ENCODE data around the gene IYD.

IYD gene

GRCh38 chr6:150334790-150335783 is 33.7 kb upstream of the IYD start:
- Histone ChIP-seq H3K9me3 (ENCODE audit: control insufficient read depth, low read length) (no peaks in the 10 kb centered on the region), H3K9ac (ENCODE audit: low read length) (no peak overlapping the region), H3K36me3 (ENCODE audit: control insufficient read depth, insufficient read depth, low read length) (no peaks in the 10 kb centered on the region), H3K4me3 (ENCODE audit: low read length) (no peak overlapping the region), H3K4me1 (ENCODE audit: control insufficient read depth, insufficient read depth, low read length) (peaks cover 15% of the 10 kb centered on the region), H3K27me3 (ENCODE audit: control insufficient read depth, insufficient read depth, low read length) (no peaks in the 10 kb centered on the region)

DNA sequence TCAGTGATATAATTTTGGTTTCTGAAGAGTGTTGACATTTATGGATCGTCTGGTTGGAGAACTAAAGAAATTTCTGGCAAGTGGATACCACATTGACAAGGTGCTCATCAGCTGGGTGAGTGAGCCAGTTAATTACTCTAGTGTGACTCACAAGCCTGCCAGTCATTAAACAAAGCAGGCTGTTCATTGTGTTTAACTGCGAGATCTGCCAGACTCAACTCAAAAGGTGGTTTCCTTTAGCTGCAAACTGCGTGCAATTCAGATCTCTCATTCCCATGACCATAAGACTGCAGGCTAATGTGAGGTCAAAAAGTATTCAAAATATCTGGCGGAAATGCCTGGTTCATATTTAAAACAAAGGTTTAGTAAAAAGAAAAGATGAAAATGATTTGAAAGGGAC is 32.5 kb upstream of the IYD start:
- Histone ChIP-seq H3K9me3 (ENCODE audit: control insufficient read depth, low read length) (no peaks in the 10 kb centered on the region), H3K27me3 (ENCODE audit: control insufficient read depth, insufficient read depth, low read length) (no peaks in the 10 kb centered on the region), H3K4me3 (ENCODE audit: low read length) (no peak overlapping the region), H3K4me1 (ENCODE audit: control insufficient read depth, insufficient read depth, low read length) (peaks cover 15% of the 10 kb centered on the region), H3K9ac (ENCODE audit: low read length) (no peak overlapping the region), H3K36me3 (ENCODE audit: control insufficient read depth, insufficient read depth, low read length) (no peaks in the 10 kb centered on the region)

- H3K27me3 ChIP-seq (ENCODE audit: control insufficient read depth, insufficient read depth, low read length) = no peaks in the 10 kb centered on the region
- no peaks in the 10 kb centered on the region for H3K36me3 ChIP-seq (ENCODE audit: control insufficient read depth, insufficient read depth, low read length)
- H3K4me1 ChIP-seq (ENCODE audit: control insufficient read depth, insufficient read depth, low read length) = peaks cover 15% of the 10 kb centered on the region
- H3K9ac ChIP-seq (ENCODE audit: low read length) = no peak overlapping the region
- no peaks in the 10 kb centered on the region for H3K9me3 ChIP-seq (ENCODE audit: control insufficient read depth, low read length)
- H3K4me3 ChIP-seq (ENCODE audit: low read length) = no peak overlapping the region
Observed at GRCh38 chr6:150336708-150337107, 32.1 kb upstream of the IYD start.

GRCh38 chr6:150342126-150342525 is 26.7 kb upstream of the IYD start:
- Histone ChIP-seq H3K27me3 (ENCODE audit: control insufficient read depth, insufficient read depth, low read length) (peaks cover 3% of the 10 kb centered on the region), H3K36me3 (ENCODE audit: control insufficient read depth, insufficient read depth, low read length) (no peaks in the 10 kb centered on the region), H3K9me3 (ENCODE audit: control insufficient read depth, low read length) (no peaks in the 10 kb centered on the region), H3K4me1 (ENCODE audit: control insufficient read depth, insufficient read depth, low read length) (no peaks in the 10 kb centered on the region), H3K9ac (ENCODE audit: low read length) (no peak overlapping the region), H3K4me3 (ENCODE audit: low read length) (no peak overlapping the region)

DNA sequence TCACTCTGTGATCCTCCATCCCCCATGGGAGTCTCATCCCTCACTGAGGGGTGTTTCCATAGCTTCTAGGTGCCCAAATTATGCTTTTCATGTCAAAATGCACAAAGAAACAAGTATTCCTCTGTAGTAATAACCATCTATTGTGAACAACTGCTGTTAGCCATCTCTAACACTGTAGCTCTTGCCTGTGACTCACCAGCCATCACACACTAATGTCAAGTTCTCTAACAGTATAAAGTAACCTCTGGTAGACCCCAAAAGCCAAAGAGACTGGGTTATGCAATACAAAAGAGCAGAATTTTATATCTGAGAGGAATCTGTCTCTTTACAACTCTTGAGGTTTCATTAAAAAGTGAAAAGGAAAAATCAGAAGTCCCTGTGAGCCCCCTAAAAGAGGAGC is 25.4 kb upstream of the IYD start:
- H3K4me3 ChIP-seq (ENCODE audit: low read length) = no peak overlapping the region
- H3K9me3 ChIP-seq (ENCODE audit: control insufficient read depth, low read length) = no peaks in the 10 kb centered on the region
- no peaks in the 10 kb centered on the region for H3K4me1 ChIP-seq (ENCODE audit: control insufficient read depth, insufficient read depth, low read length)
- peaks cover 3% of the 10 kb centered on the region for H3K27me3 ChIP-seq (ENCODE audit: control insufficient read depth, insufficient read depth, low read length)
- H3K9ac ChIP-seq (ENCODE audit: low read length) = no peak overlapping the region
- no peaks in the 10 kb centered on the region for H3K36me3 ChIP-seq (ENCODE audit: control insufficient read depth, insufficient read depth, low read length)

DNA sequence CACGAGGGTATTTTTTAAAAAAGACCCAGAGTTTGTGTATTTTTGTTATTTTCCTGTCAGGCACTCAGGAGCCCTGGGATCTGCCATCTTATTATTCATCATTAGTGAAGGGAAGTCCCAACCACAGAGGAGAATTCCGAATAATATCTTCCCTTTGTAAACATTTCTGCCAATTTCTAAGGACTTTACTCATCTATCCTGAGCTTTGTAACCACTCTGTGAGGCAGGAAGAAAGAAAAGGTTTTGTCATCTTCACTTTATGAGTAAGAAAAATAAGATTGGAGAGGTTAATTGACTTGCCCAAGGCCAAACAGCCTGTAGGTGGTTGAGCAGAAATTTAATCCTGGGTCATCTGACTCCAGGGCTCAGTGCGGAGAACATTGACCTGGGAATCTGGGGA is 23.0 kb upstream of the IYD start:
- H3K27me3 ChIP-seq (ENCODE audit: control insufficient read depth, insufficient read depth, low read length) = peaks cover 3% of the 10 kb centered on the region
- H3K9ac ChIP-seq (ENCODE audit: low read length) = no peak overlapping the region
- H3K36me3 ChIP-seq (ENCODE audit: control insufficient read depth, insufficient read depth, low read length) = no peaks in the 10 kb centered on the region
- no peak overlapping the region for H3K4me3 ChIP-seq (ENCODE audit: low read length)
- no peaks in the 10 kb centered on the region for H3K4me1 ChIP-seq (ENCODE audit: control insufficient read depth, insufficient read depth, low read length)
- no peaks in the 10 kb centered on the region for H3K9me3 ChIP-seq (ENCODE audit: control insufficient read depth, low read length)

DNA sequence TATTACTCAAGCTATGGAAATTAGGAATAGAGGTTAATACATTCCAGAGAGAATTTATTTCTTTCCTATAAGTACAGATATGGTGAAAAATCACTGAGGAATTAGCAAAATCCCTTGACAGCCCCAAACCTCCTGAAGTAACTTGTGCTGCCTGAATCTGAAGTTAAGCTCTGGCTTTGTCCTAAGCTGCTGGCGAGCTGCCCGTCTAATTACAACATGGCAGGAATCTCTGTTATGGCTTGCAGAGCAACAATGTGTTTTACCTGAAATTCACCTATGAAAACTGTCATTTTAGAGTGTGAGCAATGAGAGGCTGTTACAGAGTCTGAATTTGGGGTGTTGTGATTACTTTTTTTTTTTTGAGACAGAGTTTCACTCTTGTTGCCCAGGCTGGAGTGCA is 22.5 kb upstream of the IYD start:
- Histone ChIP-seq H3K27me3 (ENCODE audit: control insufficient read depth, insufficient read depth, low read length) (peaks cover 3% of the 10 kb centered on the region), H3K4me1 (ENCODE audit: control insufficient read depth, insufficient read depth, low read length) (no peaks in the 10 kb centered on the region), H3K36me3 (ENCODE audit: control insufficient read depth, insufficient read depth, low read length) (no peaks in the 10 kb centered on the region), H3K9ac (ENCODE audit: low read length) (no peak overlapping the region), H3K4me3 (ENCODE audit: low read length) (no peak overlapping the region), H3K9me3 (ENCODE audit: control insufficient read depth, low read length) (no peaks in the 10 kb centered on the region)

DNA sequence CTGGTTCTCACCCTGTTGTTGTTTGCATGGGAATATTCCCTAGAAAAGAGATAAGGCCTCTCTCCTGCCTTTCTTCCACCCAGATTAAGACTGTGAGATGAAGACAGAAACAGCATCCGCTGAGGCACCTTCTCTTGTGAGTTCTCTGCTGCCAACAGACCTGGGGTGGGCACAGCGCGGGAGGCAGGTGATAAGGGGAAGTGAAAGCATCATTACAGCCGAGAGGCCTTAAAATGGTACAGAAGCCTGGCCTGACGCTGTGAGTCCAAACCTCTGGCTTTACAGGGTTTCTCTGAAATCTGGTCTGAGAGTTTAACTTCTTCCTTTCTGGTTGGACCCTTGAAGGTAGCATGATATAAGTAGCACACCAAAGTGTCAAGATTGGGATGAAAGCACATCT is 21.0 kb upstream of the IYD start:
- Histone ChIP-seq H3K9me3 (ENCODE audit: control insufficient read depth, low read length) (no peaks in the 10 kb centered on the region), H3K36me3 (ENCODE audit: control insufficient read depth, insufficient read depth, low read length) (no peaks in the 10 kb centered on the region)

GRCh38 chr6:150349546-150349945 is 19.3 kb upstream of the IYD start:
- no peaks in the 10 kb centered on the region for H3K4me1 ChIP-seq (ENCODE audit: control insufficient read depth, insufficient read depth, low read length)

More for the DNA sequence above, 21.0 kb upstream of the IYD start:
- H3K4me1 ChIP-seq (ENCODE audit: control insufficient read depth, insufficient read depth, low read length) = no peaks in the 10 kb centered on the region
- no peak overlapping the region for H3K9ac ChIP-seq (ENCODE audit: low read length)
- H3K4me3 ChIP-seq (ENCODE audit: low read length) = no peak overlapping the region
- H3K27me3 ChIP-seq (ENCODE audit: control insufficient read depth, insufficient read depth, low read length) = peaks cover 3% of the 10 kb centered on the region

GRCh38 chr6:150352321-150353296 is 16.2 kb upstream of the IYD start:
- H3K27me3 ChIP-seq (ENCODE audit: control insufficient read depth, insufficient read depth, low read length) = no peaks in the 10 kb centered on the region
- no peak overlapping the region for H3K4me3 ChIP-seq (ENCODE audit: low read length)
- no peaks in the 10 kb centered on the region for H3K4me1 ChIP-seq (ENCODE audit: control insufficient read depth, insufficient read depth, low read length)
- no peaks in the 10 kb centered on the region for H3K9me3 ChIP-seq (ENCODE audit: control insufficient read depth, low read length)
- no peaks in the 10 kb centered on the region for H3K36me3 ChIP-seq (ENCODE audit: control insufficient read depth, insufficient read depth, low read length)
- no peak overlapping the region for H3K9ac ChIP-seq (ENCODE audit: low read length)

More at GRCh38 chr6:150349546-150349945, 19.3 kb upstream of the IYD start:
- no peaks in the 10 kb centered on the region for H3K9me3 ChIP-seq (ENCODE audit: control insufficient read depth, low read length)
- no peaks in the 10 kb centered on the region for H3K36me3 ChIP-seq (ENCODE audit: control insufficient read depth, insufficient read depth, low read length)
- H3K27me3 ChIP-seq (ENCODE audit: control insufficient read depth, insufficient read depth, low read length) = peaks cover 3% of the 10 kb centered on the region
- no peak overlapping the region for H3K9ac ChIP-seq (ENCODE audit: low read length)
- no peak overlapping the region for H3K4me3 ChIP-seq (ENCODE audit: low read length)

DNA sequence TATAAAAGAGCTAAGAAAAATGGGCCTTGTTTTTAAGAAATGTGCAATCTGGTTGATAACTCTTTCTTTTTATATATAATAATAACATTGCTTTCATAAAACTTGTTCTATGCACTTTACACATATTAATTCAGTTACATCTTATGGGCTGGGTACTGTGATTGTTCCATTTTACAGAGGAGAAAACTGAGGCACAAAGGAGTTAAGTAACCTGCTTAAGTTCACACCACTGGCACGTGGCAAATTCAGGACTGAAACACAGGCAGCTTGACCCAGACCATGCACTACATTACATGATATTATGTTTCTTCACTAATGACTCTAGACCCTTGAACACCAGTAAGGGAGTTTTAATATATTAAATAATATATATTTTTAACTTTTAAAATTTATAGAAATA is 15.4 kb upstream of the IYD start:
- H3K36me3 ChIP-seq (ENCODE audit: control insufficient read depth, insufficient read depth, low read length) = no peaks in the 10 kb centered on the region
- H3K9ac ChIP-seq (ENCODE audit: low read length) = no peak overlapping the region
- no peaks in the 10 kb centered on the region for H3K9me3 ChIP-seq (ENCODE audit: control insufficient read depth, low read length)
- no peaks in the 10 kb centered on the region for H3K27me3 ChIP-seq (ENCODE audit: control insufficient read depth, insufficient read depth, low read length)
- H3K4me3 ChIP-seq (ENCODE audit: low read length) = no peak overlapping the region
- H3K4me1 ChIP-seq (ENCODE audit: control insufficient read depth, insufficient read depth, low read length) = no peaks in the 10 kb centered on the region
